ENCODE measurements around the gene FARSB.

DNA sequence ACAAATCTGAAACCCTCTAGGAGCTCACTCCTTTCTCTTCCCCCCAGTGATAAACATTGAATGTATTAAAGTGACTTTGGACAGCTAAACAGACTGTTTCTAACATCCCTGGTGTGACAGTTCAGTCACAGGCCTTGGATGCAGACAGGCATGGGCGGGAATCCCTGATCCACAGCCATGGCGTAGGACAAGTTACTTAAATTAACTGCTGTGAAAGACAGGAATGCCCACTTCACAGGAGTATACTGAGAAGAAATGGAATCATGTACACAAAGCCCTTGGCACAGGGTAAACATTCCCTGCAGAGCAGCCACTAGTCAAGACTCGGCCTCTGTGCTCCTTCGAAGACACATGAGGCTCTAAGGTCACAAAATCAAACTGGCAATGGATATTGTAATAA is 34.0 kb downstream of the FARSB start:
- no peak for TF ChIP-seq GATA3 (IDR thresholded peaks at IDR 0.05; ENCODE audit: low read depth, low read length)
- TF ChIP-seq GATA2 (IDR thresholded peaks at IDR 0.05; ENCODE audit: low read depth, low read length), result no peak
